AG09319 (cell line): Measurements from ENCODE around the gene SEC14L3.

Experiments
- DNase-seq: peaks from one replicate; pipeline ENCODE4 v3.0.0-alpha.2; 2010; ENCODE audit warnings: low read depth; ENCODE audit errors: extremely low read depth
- CTCF ChIP-seq: IDR thresholded peaks from 2 replicates; pipeline ENCODE4 v1.5.1; 2011; ENCODE audit warnings: low read depth, mild to moderate bottlenecking, inconsistent platforms, low read length, moderate library complexity

The SEC14L3 gene

GRCh38 chr22:30471616-30472318 lies at the start of gene SEC14L3:
Gene SEC14L3, minus strand, starts transcription at chr22:30472017. Its CDS starts 59 bp downstream, at chr22:30471958.
- TF ChIP-seq CTCF = no peak
- no peak for DNase-seq

- TF ChIP-seq CTCF = no peak
- no peak for DNase-seq
These were observed 48.1 kb upstream of the SEC14L3 start for GRCh38 chr22:30519842-30520425.

GRCh38 chr22:30516731-30517130 lies 44.9 kb upstream of the SEC14L3 start:
- no peak for TF ChIP-seq CTCF
- no peak for DNase-seq

GRCh38 chr22:30516273-30516672 lies 44.5 kb upstream of the SEC14L3 start:
- no peak for TF ChIP-seq CTCF
- no peak for DNase-seq

- TF ChIP-seq CTCF = no peak
- no peak for DNase-seq
These were observed 42.4 kb upstream of the SEC14L3 start for GRCh38 chr22:30514252-30514651.

GRCh38 chr22:30513462-30513861 lies 41.6 kb upstream of the SEC14L3 start:
- TF ChIP-seq CTCF = no peak

GRCh38 chr22:30511911-30512310 lies 40.1 kb upstream of the SEC14L3 start:
- DNase-seq = no peak
- no peak for TF ChIP-seq CTCF

More at GRCh38 chr22:30513462-30513861, 41.6 kb upstream of the SEC14L3 start:
- no peak for DNase-seq
